HG02970 (cell line): Measurements from ENCODE around the gene SLC35F4.
"Not testable (repeated sequence)": the region's sequence is repeated elsewhere in the genome, so short reads cannot be mapped to it uniquely, and the experiment has no call there.

Experiments used
- ATAC-seq: cut with Tn5 transposase; IDR thresholded peaks from one replicate; pipeline ENCODE4 v1.9.1; 2021; ENCODE audit warnings: mild to moderate bottlenecking, moderate library complexity, moderate number of reproducible peaks; ENCODE audit not compliant: unreplicated experiment, low FRiP score

SLC35F4 gene

DNA sequence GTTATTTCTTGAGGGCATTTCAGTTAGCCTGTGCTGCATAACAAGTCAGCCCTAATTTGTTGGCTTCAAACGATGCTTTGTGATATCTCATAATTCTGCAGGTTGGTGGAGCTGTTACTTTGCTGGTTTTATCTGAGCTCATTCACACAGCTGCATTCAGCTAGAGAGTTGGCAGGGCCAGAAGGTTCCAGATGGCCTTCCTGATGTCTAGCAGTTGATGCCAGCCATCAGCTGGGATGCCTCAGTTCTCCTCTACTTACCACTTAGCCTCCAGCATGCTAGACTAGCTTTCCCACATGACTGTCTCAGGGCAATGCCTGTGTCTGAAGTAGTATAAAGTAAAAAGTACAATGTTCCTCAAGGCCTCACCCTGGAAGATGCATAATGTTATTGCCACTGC is 130.6 kb downstream of the SLC35F4 start:
- no peak for ATAC-seq

DNA sequence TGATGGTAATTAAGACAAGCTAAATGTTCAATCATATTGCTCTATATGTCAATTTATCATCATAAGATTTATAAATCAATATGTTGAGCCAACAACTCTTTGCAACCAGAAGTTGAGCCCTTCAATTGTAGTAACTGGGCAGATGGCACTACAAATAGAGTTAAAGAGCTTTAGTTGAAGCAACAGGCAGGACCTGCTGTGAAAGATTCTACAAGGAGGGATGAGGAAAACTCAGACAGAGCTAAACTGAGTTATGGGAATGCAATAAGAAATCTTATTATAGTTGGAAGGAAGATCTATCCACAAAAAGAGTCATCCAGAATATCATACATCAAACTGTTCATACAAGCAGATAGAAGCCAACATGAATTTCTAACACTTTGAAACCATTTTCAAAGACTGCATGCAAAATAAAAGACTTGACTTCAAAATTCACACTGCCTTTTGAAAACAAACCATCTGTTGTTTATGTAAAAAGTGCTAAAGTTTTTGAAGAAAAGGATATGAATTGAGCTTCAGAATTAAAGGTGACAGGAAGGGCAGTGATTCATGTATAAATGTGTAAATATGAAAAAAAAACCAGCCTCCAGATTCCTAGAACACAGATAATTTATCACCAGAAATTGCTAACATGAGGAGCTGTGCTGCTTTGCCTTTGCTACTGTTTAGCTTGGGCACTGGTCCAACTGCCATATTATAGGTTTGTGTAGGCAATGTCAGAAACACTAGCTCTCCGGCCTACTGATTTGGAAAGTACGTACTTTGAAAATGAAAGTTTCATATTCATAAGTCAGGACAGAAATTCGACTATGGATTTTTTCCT is 133.2 kb downstream of the SLC35F4 start:
- no peak for ATAC-seq

DNA sequence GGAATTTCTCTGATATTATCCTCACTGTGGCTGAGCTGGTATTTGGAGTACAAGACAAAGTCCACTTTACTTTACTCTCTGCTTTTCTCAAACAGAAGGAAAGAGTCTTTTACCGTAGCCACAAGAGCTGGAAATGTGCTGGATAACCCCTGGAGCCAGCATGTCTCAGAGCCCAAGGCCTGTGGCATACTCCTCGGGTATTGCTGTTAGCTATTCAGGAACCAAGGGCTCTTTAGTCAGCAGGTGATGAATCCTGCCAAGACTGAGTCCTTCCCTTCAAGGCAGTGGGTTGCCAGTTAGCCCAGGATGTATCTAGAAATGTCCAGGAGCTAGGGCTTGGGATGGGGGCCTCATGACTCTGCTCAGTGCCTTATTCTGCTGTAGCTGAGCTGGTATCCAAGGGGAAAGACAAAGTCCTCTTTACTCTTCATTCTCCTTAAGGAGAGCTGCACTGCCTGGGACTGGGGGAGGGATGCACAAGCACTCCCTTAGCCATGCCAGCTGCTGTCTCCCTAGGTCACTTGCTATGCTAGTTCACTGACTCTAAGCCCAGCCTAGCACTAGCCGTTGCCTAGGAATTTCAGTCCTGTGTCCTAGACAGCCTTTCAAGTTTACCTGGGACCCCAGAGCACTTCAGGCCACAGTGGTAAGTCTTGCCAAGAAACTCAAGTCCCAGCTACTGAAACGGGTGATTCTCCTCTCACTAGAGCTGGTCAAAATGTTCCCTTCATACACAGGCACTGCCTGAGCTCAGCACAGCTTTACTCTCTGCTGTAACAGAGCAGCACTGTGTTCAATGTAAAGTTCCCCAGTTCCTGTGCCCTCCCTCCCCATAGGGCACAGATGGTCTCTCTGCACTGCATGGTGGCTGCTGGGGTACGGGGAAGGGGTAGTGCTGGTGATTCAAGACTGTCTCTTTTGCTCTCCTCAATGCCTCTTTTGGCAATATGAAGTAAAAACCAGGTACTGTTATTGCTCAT is 136.4 kb downstream of the SLC35F4 start:
- ATAC-seq, result no peak

DNA sequence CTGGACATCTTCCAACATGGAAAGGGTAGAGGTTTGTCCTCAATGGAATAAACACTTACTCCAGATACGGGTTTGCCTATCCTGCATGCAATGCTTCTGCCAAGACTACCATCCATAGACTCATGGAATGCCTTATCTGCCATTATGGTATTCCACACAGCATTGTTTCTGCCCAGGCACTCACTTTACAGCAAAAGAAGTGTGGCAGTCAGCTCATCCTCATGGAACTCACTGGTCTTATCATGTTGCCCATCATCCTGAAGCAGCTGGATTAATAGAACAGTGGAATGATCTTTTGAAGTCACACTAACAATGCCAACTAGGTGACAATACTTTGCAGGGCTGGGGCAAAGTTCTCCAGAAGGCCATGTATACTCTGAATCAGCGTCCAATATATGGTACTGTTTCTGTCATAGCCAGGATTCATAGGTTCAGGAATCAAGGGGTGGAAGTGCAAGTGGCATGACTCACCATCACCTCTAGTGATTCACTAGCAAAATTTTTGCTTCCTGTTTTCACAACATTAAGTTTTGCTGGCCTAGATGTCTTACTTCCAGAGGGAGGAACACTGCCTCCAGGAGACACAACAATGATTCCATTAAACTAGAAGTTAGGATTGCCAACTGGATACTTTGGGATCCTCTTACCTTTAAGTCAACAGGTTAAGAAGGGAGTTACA is 140.4 kb downstream of the SLC35F4 start:
- no peak for ATAC-seq

DNA sequence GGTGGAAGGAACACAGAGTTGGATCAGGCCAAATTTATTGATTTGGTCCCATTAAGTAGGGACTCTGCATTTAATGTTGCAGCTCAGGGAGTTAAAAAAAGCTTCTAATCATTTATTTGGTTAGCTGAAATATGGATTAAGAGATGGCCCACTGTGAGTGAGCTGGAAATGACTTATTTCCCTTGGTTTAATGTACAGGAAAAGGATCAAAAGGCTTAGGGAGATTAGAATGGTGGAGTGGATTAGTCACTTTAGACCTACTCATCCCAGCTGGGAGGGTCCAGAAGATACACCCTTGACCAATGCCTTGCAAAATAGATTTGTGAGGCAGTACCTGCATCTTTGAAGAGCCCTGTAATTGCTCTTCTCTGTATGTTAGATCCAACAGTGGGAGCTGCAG is 143.8 kb downstream of the SLC35F4 start:
- ATAC-seq, result not testable (repeated sequence)

DNA sequence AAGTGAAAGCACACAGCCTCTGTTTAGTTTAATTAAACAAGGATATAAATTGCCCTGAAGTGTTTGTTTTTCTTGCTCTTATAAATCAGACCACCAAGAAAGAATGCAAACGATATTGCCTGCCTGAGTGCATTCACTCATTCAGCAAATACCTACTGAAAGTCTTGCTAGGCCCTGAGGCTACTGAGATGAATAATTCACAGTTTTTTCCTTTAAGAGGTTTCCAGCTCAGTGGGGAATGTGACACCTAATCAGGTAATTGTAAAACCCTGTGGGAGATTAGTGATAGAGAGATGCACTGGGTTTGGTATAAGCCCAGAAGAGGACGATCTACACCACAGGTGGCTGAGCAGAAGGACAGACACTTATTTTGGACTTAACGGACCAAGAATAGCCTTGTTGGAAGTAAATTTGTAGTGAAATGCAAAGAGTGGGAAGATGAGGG is 151.4 kb downstream of the SLC35F4 start:
- no peak for ATAC-seq

DNA sequence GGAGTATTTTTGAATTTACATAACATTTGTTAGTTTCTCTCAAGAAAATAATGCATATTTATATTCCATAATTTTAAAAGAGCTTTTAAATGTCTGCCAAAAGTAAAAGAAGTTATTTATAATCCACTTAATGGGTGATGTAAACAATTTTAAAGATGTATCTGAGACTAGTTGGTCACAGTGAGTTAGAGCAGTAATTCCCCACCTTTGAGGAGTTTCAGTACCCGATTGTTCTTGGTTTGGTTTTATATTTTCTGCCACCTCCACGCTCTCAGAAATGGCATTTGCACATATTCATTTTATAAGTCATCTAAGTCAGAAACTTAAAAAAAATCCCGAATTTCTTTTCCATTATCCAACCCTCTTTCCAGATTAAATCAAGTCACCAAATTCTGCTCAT is 153.2 kb downstream of the SLC35F4 start:
- no peak for ATAC-seq

DNA sequence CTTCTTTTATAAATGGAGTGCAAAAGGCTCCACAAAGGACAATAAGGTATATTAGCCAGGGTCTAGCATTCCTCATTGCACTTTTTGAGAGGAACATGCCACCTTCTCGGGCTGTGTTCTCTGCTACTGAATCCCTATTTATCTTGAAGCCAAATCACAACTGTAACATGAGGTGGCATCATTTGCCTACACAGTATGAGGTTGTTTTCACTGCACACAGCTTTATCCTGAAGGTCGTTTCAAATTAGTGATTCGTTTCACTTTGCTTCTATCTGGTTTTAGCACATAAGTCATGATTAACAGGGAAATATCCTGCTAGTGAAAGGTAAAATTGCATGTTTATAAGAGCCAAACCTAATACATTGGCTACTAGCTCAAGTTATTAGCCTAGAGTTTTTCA is 153.8 kb downstream of the SLC35F4 start:
- no peak for ATAC-seq

DNA sequence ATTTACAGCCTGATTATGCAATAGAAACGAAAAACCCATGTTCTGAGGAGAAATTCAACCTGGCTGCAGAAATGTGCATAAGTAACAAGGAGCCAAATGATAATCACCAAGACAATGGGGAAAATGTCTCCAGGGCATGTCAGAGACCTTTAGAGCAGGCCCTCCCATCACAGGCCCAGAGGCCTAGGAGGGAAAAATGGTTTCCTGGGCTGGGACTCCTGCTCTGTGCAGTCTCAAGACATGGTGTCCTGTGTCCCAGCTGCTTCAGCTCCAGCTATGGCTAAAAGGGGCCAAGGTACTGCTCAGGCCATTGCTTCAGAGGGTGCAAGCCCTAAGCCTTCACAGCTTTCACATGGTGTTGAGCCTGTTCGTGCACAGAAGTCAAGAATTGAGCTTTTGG is 156.0 kb downstream of the SLC35F4 start:
- ATAC-seq, result no peak

DNA sequence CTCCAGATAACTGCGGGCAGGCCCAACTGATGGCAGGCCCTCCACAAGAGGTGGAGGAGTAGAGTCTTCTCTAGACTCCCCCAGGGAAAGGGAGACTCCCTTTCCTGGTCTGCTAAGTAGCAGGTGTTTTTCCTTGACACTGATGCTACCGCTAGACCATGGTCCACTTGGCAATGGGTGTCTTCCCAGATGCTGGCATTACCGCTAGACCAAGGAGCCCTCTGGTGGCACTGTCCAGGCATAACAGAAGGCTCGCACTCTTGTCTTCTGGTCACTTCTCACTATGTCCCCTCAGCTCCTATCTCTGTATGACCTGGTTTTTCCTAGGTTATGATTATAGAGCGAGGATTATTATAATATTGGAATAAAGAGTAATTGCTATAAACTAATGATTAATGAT is 156.8 kb downstream of the SLC35F4 start:
- ATAC-seq, result not testable (repeated sequence)

DNA sequence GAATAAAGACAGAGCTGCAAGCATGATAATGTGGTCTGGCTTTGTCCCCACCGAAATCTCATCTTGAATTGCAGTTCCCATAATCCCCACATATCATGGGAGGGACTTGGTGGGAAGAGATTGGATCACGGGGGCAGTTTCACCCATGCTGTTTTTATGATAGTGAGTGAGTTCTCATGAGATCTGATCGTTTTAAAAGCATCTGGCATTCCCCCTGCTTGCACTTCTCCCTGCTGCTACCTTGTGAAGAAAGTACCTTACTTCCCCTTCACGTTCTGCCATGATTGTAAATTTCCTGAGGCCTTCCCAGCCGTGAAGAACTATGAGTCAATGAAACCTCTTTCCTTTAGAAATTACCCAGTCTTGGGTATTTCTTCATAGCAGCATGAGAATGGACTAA is 158.7 kb downstream of the SLC35F4 start:
- no peak for ATAC-seq

DNA sequence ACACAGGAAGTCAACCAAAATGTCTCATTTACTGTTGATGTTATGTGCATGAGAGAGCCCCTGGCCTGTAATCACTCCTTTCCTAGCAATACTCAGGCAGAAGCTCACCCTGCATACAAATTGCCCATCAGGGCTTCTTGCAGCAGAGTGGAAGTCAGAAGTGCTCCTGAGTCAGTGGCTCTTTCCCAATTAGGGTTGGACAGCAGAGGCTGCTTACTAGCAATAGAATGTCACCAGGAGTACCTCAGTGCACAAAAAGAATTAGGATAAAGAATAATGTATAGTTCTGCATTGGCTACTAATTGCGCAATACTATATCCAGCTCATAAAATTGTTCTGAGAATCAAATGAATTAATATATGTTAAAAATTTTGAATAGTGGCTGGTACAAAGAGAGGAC is 161.1 kb downstream of the SLC35F4 start:
- no peak for ATAC-seq

DNA sequence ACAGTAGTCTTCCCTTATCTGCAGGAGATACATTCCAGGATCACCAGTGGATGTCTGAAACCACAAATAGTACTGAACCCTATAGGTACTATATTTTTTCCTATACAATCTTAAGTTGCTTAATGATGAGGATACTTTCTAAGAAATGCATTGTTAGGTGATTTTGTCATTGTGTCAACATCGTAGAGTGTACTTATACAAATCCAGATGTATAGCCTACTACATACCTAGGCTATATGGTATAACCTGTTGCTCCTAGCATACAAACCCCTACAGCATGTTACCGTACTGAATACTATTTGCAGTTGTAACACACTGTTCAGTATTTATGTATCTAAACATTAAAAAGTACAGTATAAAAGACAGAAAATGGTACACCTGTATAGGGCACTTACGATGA is 165.9 kb downstream of the SLC35F4 start:
- ATAC-seq, result no peak

DNA sequence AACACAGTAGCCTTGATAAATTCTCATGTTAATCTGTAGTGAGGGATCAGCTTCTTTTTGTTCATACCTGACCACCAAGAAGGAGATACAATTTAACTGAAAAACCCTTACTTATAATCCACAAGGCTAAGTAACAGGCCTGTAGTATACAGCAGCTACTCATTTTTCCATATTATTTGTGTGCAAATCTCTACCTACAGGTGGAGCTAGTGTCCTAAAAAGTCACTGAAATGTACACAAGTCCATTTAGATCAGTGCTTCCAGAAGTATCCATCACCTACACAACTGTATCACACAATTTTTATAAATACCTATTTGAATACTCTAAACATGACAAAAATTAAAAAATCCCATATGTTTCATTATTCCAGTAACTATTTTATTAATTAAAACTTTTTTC is 173.2 kb downstream of the SLC35F4 start:
- ATAC-seq, result no peak

DNA sequence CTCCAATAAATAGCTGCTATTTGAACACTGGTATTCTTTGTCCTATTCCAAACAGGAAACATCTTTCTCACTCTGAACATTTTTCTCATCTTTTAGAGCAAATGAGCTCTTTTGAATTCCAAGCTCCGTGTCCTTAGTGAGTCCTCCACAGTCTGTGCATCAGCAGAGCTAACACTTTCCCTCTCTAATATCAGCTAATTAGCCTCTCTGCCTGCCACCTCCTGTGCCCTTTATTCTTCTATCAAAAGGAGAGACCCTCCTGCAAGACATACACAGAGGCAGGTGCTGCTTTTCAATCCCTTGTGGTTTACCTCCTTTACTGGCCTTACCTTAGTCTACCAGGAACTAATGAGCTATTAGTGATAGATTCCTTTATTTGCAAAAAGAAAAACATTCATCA is 178.5 kb downstream of the SLC35F4 start:
- no peak for ATAC-seq

DNA sequence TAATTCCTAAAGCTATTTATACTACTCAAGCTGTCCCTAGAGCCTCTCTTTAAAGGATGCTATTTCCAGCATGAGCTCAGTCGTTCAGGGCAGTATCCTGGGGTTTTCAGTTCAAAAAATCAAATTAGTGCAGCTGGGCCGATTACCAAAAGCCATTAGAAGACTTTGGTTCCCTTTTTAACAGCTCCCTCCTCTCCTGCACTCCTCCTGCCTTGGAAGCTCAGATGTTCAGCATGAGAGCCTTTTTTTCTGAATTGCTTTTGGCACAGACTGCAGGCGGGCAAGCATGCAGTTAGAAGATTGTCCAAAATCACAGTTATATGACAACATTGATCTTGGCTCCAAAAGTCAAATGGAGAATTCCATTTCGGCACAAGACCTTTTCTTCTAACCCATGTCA is 179.6 kb downstream of the SLC35F4 start:
- ATAC-seq, result no peak

DNA sequence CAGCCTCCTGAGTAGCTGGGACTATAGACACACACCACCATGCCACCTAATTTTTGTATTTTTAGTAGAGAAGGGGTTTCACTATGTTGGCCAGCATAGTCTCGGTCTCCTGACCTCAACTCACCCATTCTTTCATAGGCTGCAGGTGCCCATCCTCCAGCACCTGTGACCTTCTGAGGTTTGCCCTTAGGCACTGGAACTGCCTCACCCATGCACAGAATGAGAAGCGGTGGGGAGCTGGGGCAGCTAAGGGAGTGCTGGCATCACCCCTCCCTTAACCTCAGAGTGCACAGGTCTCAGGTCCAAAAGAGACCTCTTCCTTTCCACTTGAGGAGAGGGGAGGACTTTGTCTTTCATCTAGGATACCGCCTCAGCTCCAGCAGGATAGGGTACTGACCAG is 194.9 kb downstream of the SLC35F4 start:
- no peak for ATAC-seq

DNA sequence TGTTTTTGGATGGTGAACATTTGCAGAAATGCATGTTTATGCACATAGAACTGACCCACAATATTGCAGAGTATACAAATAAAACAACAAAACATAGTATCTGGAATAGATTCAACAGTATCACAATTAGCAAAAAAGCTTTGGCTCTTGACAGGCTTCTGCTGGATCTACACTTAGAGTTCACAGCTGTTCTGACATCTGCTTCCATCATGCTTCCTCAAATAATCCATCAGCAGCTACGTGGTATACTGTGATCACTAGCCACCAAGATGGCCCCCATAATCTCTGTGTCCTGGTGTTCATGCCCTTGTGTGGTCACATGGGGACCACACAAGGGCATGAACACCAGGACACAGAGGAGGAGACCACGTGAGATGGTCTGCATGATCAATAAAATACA is 205.7 kb downstream of the SLC35F4 start:
- ATAC-seq, result no peak

DNA sequence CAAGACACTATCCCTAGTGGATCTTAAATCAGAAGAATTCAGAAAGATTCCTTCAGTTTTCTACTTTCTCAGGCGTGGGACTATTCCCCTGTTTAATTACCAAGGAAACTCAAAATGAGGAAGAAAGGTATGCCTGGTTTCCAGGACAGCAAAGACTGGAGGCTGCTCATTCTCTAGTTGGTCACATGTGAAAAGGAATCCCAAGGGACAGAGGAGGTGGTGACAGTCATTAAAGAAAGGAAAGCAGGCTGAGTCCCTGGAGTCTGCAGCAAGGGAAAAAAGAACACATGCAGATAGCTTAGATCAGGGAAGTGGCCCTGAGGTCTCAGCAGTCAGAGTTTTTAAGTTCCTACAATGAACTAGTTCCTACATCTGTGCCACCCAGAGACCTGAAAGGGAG is 206.8 kb downstream of the SLC35F4 start:
- ATAC-seq, result no peak

DNA sequence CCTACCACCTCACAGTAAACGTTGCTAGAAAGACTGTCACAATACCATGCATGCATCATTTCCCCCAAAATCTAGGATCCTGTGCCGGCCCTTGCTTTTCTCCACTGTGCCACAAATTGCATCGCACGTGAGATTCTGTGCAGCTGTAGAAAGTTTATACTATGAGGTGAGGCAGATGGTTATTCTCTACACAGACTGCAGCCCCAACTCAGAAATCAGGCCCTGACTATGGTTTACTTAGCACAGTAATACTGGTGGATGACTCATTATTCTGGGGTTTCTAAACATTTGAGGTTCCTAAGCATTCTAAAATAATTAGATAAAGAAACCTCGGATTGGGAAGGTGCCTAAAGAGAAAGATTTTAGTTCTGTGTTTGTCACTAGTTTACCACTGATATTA is 208.4 kb downstream of the SLC35F4 start:
- no peak for ATAC-seq

DNA sequence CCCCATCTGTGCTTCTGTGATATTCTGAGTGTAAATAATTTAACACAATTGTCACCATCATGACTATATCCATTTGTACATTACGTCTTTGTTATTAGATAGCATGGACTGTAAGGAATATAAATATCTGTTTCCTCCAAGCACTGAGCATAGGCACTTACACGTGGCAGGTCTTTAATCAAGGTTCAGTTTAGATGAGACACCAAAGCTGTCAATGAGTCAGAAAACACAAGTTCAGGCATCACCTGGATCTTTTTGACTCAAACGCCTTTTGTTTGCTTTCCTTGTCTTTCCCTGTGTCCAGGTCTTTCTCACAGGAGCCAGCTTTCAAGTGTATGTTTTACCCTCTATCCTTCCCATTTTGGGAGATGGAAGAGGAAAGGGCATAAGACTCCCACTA is 209.0 kb downstream of the SLC35F4 start:
- ATAC-seq, result no peak
